Endothelial cell of umbilical vein (primary cell): Measurements from ENCODE around the gene SBSN. TPM values are rescaled to one million over a fixed set of nuclear protein-coding genes. Genes with fewer than 3 reads are reported as not detected.

Experiments used
- BruUV-seq: library from RNA; stranded (reverse); fragments of 400-500 nt; replicated peaks from 2 replicates; lab custom pipeline; 2021; lab: Mats Ljungman, UMichigan
- CTCF ChIA-PET: fragments of 300-600, 350-600 bp; sonication (Branson Sonifier 250); formaldehyde crosslinking; loops from one replicate; lab custom pipeline; 2021; ENCODE audit warnings: antibody characterized with exemption, inconsistent platforms; lab: Charles Lee
- POLR2A ChIA-PET: fragments of 300-600, 350-600 bp; sonication (Branson Sonifier 250); formaldehyde crosslinking; loops from one replicate; lab custom pipeline; 2021; ENCODE audit warnings: antibody characterized with exemption, inconsistent platforms; lab: Charles Lee
- DNase-seq: peaks from one replicate; pipeline ENCODE4 v3.0.0-alpha.2; 2011; ENCODE audit warnings: low read depth, low spot score
- FAIRE-seq: peaks from 2 replicates; lab custom pipeline; 2011; peaks lifted over from hg19 to GRCh38; lab: Jason Lieb, UNC
- H2AFZ ChIP-seq: 2 replicates; pipeline ENCODE4 v1.6.0; 2012; ENCODE audit warnings: low read depth, low read length, control low read depth, inconsistent platforms
- H3K27ac ChIP-seq: 2 replicates; pipeline ENCODE4 v1.5.1; 2011; ENCODE audit warnings: low read depth, mild to moderate bottlenecking, control low read depth, low read length, moderate library complexity; ENCODE audit not compliant: insufficient read depth
- H3K27me3 ChIP-seq, 2 experiments: 2 replicates each; pipeline versions ENCODE4 v1.6.0 to v1.6.1; 2011; ENCODE audit warnings: low read length in 2 of 2, mixed read lengths in 1 of 2; ENCODE audit not compliant: control insufficient read depth in 2 of 2, insufficient read depth in 2 of 2
- H3K36me3 ChIP-seq, 2 experiments: 2 replicates in 1 of 2; 3 replicates in 1 of 2; pipeline ENCODE4 v1.5.1; 2011; ENCODE audit warnings: low read length in 2 of 2, mild to moderate bottlenecking in 1 of 2, moderate library complexity in 1 of 2; ENCODE audit not compliant: control insufficient read depth in 2 of 2, insufficient read depth in 2 of 2; ENCODE audit errors: extremely low read depth in 1 of 2
- H3K4me1 ChIP-seq: 3 replicates; pipeline ENCODE4 v1.5.1; 2011; ENCODE audit warnings: mild to moderate bottlenecking, low read length; ENCODE audit not compliant: control insufficient read depth, insufficient read depth; ENCODE audit errors: extremely low read depth
- H3K4me2 ChIP-seq: 2 replicates; pipeline ENCODE4 v1.6.1; 2011; ENCODE audit warnings: low read length, control low read depth, mixed read lengths; ENCODE audit not compliant: insufficient read depth
- H3K4me3 ChIP-seq, 3 experiments: fragments of 200-600 bp in 1 of 3; sonication (generic), shearing (Covaris generic) in 1 of 3; replicated peaks in 1 of 3; 2 replicates each; pipeline ENCODE4 v1.5.1; 2011 to 2016; ENCODE audit warnings: control low read depth in 3 of 3, low read length in 3 of 3, mild to moderate bottlenecking in 2 of 3, inconsistent platforms in 1 of 3, low read depth in 1 of 3, moderate library complexity in 1 of 3; ENCODE audit not compliant: insufficient read depth in 1 of 3
- H3K79me2 ChIP-seq: 2 replicates; pipeline ENCODE4 v1.6.0; 2012; ENCODE audit warnings: low read length, inconsistent platforms; ENCODE audit not compliant: control insufficient read depth, insufficient read depth
- H3K9ac ChIP-seq: replicated peaks from 2 replicates; pipeline ENCODE3; 2011; ENCODE audit warnings: low read length, control low read depth; ENCODE audit not compliant: insufficient read depth; ENCODE audit errors: extremely low read depth
- H3K9me1 ChIP-seq: replicated peaks from 3 replicates; pipeline ENCODE4 v1.6.0; 2011; ENCODE audit warnings: mild to moderate bottlenecking, low read length; ENCODE audit not compliant: control insufficient read depth, insufficient read depth; ENCODE audit errors: extremely low read depth
- H3K9me3 ChIP-seq: replicated peaks from 2 replicates; pipeline ENCODE4 v1.5.1; 2012; ENCODE audit warnings: low read length, inconsistent platforms; ENCODE audit not compliant: control insufficient read depth, insufficient read depth
- H4K20me1 ChIP-seq: replicated peaks from 2 replicates; pipeline ENCODE3; 2011; ENCODE audit warnings: mild to moderate bottlenecking, low read length; ENCODE audit not compliant: control insufficient read depth, insufficient read depth; ENCODE audit errors: extremely low read depth
- CTCF ChIP-seq, 2 donors: IDR thresholded peaks; 1 replicate in 1 of 2; 2 replicates in 1 of 2; pipeline ENCODE4 v1.5.1; 2011; ENCODE audit warnings: low read length in 2 of 2, mild to moderate bottlenecking in 2 of 2, moderate library complexity in 2 of 2, control low read depth in 1 of 2, inconsistent platforms in 1 of 2, low read depth in 1 of 2; ENCODE audit not compliant: insufficient read depth in 1 of 2; ENCODE audit errors: extremely low read depth in 1 of 2
- EZH2 ChIP-seq: IDR thresholded peaks from 2 replicates; pipeline ENCODE4 v1.6.1; 2012; ENCODE audit warnings: borderline replicate concordance, low read depth, mild to moderate bottlenecking, moderate library complexity, low read length, inconsistent platforms; ENCODE audit not compliant: severe bottlenecking
- FOS ChIP-seq: IDR thresholded peaks from 2 replicates; pipeline ENCODE4 v1.6.1; 2011; ENCODE audit warnings: mild to moderate bottlenecking, low read length, moderate library complexity, borderline replicate concordance; ENCODE audit not compliant: insufficient read depth
- GATA2 ChIP-seq: IDR thresholded peaks from 2 replicates; pipeline ENCODE4 v1.7.0; 2011; ENCODE audit warnings: low read depth, mild to moderate bottlenecking, moderate library complexity, mixed read lengths, low read length; ENCODE audit not compliant: insufficient read length, insufficient read depth
- JUN ChIP-seq: IDR thresholded peaks from 2 replicates; pipeline ENCODE4 v1.6.1; 2011; ENCODE audit warnings: borderline replicate concordance, low read depth; ENCODE audit not compliant: insufficient read length, insufficient read depth
- MAX ChIP-seq: IDR thresholded peaks from 2 replicates; pipeline ENCODE4 v1.6.1; 2011; ENCODE audit not compliant: insufficient read depth, insufficient read length
- MYC ChIP-seq: IDR thresholded peaks from one replicate; pipeline ENCODE4 v1.6.1; 2011; ENCODE audit warnings: mild to moderate bottlenecking, low read depth, low read length
- POLR2A ChIP-seq: IDR thresholded peaks from 2 replicates; pipeline ENCODE4 v1.6.1; 2012; ENCODE audit warnings: low read depth, mild to moderate bottlenecking, control low read depth, low read length
- POLR2AphosphoS5 ChIP-seq: IDR thresholded peaks from 2 replicates; pipeline ENCODE4 v1.6.1; 2012; ENCODE audit warnings: low read depth, mild to moderate bottlenecking, control low read depth, low read length, moderate library complexity; ENCODE audit not compliant: insufficient read depth
- dilution Hi-C: fragments of 300-500 bp; cut with MboI; formaldehyde crosslinking; loops from one replicate; pipeline ENCODE4 v1.15.0; 2019; ENCODE audit warnings: low sequenced_read_pairs; ENCODE audit not compliant: extremely low pct_ligation_motif_present
- intact Hi-C: fragments of 100-400 bp; cut with micrococcal nuclease; formaldehyde crosslinking; loops from one replicate; pipeline ENCODE4 v1.10.0; 2022
- polyA plus RNA-seq, 4 experiments: library from polyadenylated mRNA; depleted of rRNA in 3 of 4; stranded (reverse) in 3 of 4; unstranded in 1 of 4; fragments of >200 nt; gene quantifications; 2 replicates each; pipeline versions ENCODE4 v1.2.1 to v1.2.3, GENCODE V29; 2011 to 2012; ENCODE audit warnings: missing spikeins in 1 of 4
- total RNA-seq: library from RNA; stranded (reverse); gene quantifications from 2 replicates; pipeline ENCODE4 v1.2.3, GENCODE V29; 2021

The SBSN gene
- total and polyA plus RNA-seq, 2 donors (not counting 3 experiments of a cell fraction or from before 2014, with no cell fraction given): not detected

GRCh38 chr19:35521124-35521743 lies 6.9 kb downstream of the SBSN start:
- no peak overlapping the region for H2AFZ ChIP-seq
- no peak overlapping the region for H3K4me2 ChIP-seq
- dilution Hi-C loops: no loop called here
- H3K4me1 ChIP-seq: no peaks in the 10 kb centered on the region
- intact Hi-C loops: no loop called here
- peaks cover 4 to 9% of the 10 kb centered on the region in 2 experiments for H3K27me3 ChIP-seq
- no peak for DNase-seq
- no TSS peak for BruUV-seq
- H3K4me3 ChIP-seq: no peak overlapping the region
- H4K20me1 ChIP-seq: no peaks in the 10 kb centered on the region
- no peak overlapping the region for H3K27ac ChIP-seq
- H3K36me3 ChIP-seq: no peaks in the 10 kb centered on the region
- ChIA-PET CTCF (no interaction called here), POLR2A (no interaction called here)
- no peak overlapping the region for H3K9ac ChIP-seq
- H3K79me2 ChIP-seq: no peaks in the 10 kb centered on the region
- H3K9me3 ChIP-seq: no peaks in the 10 kb centered on the region
- no peak for FAIRE-seq
- no peaks in the 10 kb centered on the region for H3K9me1 ChIP-seq
- TF ChIP-seq POLR2AphosphoS5: no peak
- no peak for TF ChIP-seq EZH2
- no peak for TF ChIP-seq MAX
- no peak for TF ChIP-seq JUN
- no peak for TF ChIP-seq CTCF (IDR thresholded peaks at IDR 0.05; ENCODE audit: extremely low read depth in 1 of 2, insufficient read depth in 1 of 2, low read depth in 1 of 2, low read length in 2 of 2)
- TF ChIP-seq POLR2A: no peak
- no peak for TF ChIP-seq FOS
- TF ChIP-seq GATA2: no peak
- TF ChIP-seq MYC: no peak
